SK-N-SH treated with all-trans-retinoic acid at 6 μM for 48 hours (cell line): ENCODE measurements around the gene ZBTB17.

Experiments
- ATAC-seq: fragments of 200-7000 bp; cut with Tn5 transposase; 3 replicates; pipeline ENCODE4 v1.9.1; 2020; ENCODE audit warnings: mild to moderate bottlenecking, moderate library complexity
- ARNTL ChIP-seq: fragments of 450-650 bp; formaldehyde crosslinking; IDR thresholded peaks from 2 replicates; pipeline ENCODE4 v1.5.0; 2020; ENCODE audit warnings: low read depth, mild to moderate bottlenecking, moderate library complexity, borderline replicate concordance
- BACH2 ChIP-seq: fragments of 250-450 bp; sonication (Bioruptor Pico); IDR thresholded peaks from 2 replicates; pipeline ENCODE4 v1.9.0; 2021; ENCODE audit warnings: mild to moderate bottlenecking, borderline replicate concordance
- CSDC2 ChIP-seq: fragments of 250-450 bp; sonication (Bioruptor Pico); IDR thresholded peaks from 2 replicates; pipeline ENCODE4 v1.5.0; 2020; ENCODE audit warnings: mild to moderate bottlenecking, moderate library complexity
- ESRRG ChIP-seq: fragments of 250-450 bp; sonication (Bioruptor Pico); IDR thresholded peaks from 2 replicates; pipeline ENCODE4 v1.6.1; 2021; ENCODE audit warnings: mild to moderate bottlenecking
- GLIS3 ChIP-seq: fragments of 250-450 bp; sonication (Bioruptor Pico); IDR thresholded peaks from 2 replicates; pipeline ENCODE4 v1.5.0; 2020; ENCODE audit warnings: mild to moderate bottlenecking, moderate library complexity
- ISL1 ChIP-seq: fragments of 250-450 bp; sonication (Bioruptor Pico); IDR thresholded peaks from 2 replicates; pipeline ENCODE4 v2.1.2; 2022; ENCODE audit warnings: mild to moderate bottlenecking, moderate library complexity
- OSR1 ChIP-seq: fragments of 250-450 bp; sonication (Bioruptor Pico); IDR thresholded peaks from 2 replicates; pipeline ENCODE4 v1.8.0; 2022; ENCODE audit warnings: moderate library complexity, mild to moderate bottlenecking, inconsistent platforms
- PATZ1 ChIP-seq: fragments of 250-450 bp; sonication (Bioruptor Pico); IDR thresholded peaks from 2 replicates; pipeline ENCODE4 v1.8.0; 2020; ENCODE audit warnings: mild to moderate bottlenecking, moderate library complexity, borderline replicate concordance
- POU6F1 ChIP-seq: fragments of 250-450 bp; sonication (Bioruptor Pico); IDR thresholded peaks from 2 replicates; pipeline ENCODE4 v1.8.0; 2021; ENCODE audit warnings: low read depth, mild to moderate bottlenecking, moderate library complexity, borderline replicate concordance
- PPARA ChIP-seq: fragments of 250-450 bp; sonication (Bioruptor Pico); IDR thresholded peaks from 2 replicates; pipeline ENCODE4 v1.5.0; 2020; ENCODE audit warnings: mild to moderate bottlenecking, borderline replicate concordance
- SNAI2 ChIP-seq: fragments of 250-450 bp; sonication (Bioruptor Pico); IDR thresholded peaks from 2 replicates; pipeline ENCODE4 v1.5.0; 2020; ENCODE audit warnings: mild to moderate bottlenecking, moderate library complexity
- TCF4 ChIP-seq: fragments of 250-450 bp; sonication (Bioruptor Pico); IDR thresholded peaks from 2 replicates; pipeline ENCODE4 v1.8.0; 2021; ENCODE audit warnings: mild to moderate bottlenecking, moderate library complexity, borderline replicate concordance
- TOX ChIP-seq: fragments of 250-450 bp; sonication (Bioruptor Pico); IDR thresholded peaks from 2 replicates; pipeline ENCODE4 v1.8.0; 2021; ENCODE audit warnings: mild to moderate bottlenecking, moderate library complexity, borderline replicate concordance
- TSHZ2 ChIP-seq: fragments of 250-450 bp; sonication (Bioruptor Pico); IDR thresholded peaks from 2 replicates; pipeline ENCODE4 v1.5.0; 2020; ENCODE audit warnings: mild to moderate bottlenecking, moderate library complexity
- ZC3H10 ChIP-seq: fragments of 250-450 bp; sonication (Bioruptor Pico); IDR thresholded peaks from 2 replicates; pipeline ENCODE4 v1.5.1; 2021; ENCODE audit warnings: mild to moderate bottlenecking, moderate library complexity
- ZFP3 ChIP-seq: fragments of 250-450 bp; sonication (Bioruptor Pico); IDR thresholded peaks from 2 replicates; pipeline ENCODE4 v1.5.0; 2020; ENCODE audit warnings: mild to moderate bottlenecking, moderate library complexity
- ZFP30 ChIP-seq: fragments of 450-650 bp; formaldehyde crosslinking; IDR thresholded peaks from 2 replicates; pipeline ENCODE4 v1.5.0; 2022; ENCODE audit warnings: mild to moderate bottlenecking, moderate library complexity
- ZNF565 ChIP-seq: fragments of 450-650 bp; formaldehyde crosslinking; conservative IDR thresholded peaks from 2 replicates; pipeline ENCODE4 v1.5.0; 2020; ENCODE audit warnings: low read depth, mild to moderate bottlenecking, moderate library complexity
- ZNF70 ChIP-seq: fragments of 450-650 bp; formaldehyde crosslinking; IDR thresholded peaks from 2 replicates; pipeline ENCODE4 v1.5.0; 2020; ENCODE audit warnings: mild to moderate bottlenecking, moderate library complexity
- ZNF8 ChIP-seq: fragments of 450-650 bp; formaldehyde crosslinking; IDR thresholded peaks from 2 replicates; pipeline ENCODE4 v1.5.0; 2020; ENCODE audit warnings: mild to moderate bottlenecking, moderate library complexity
- TF ChIP-seq, protein P1 (sequence below): fragments of 250-450 bp; sonication (Bioruptor Pico); IDR thresholded peaks from 2 replicates; pipeline ENCODE4 v1.5.1; 2021; ENCODE audit warnings: mild to moderate bottlenecking, moderate library complexity
- TF ChIP-seq, protein P2 (sequence below): fragments of 250-450 bp; sonication (Bioruptor Pico); IDR thresholded peaks from 2 replicates; pipeline ENCODE4 v1.5.1; 2020; ENCODE audit warnings: low read depth, mild to moderate bottlenecking, moderate library complexity

ZBTB17 gene

GRCh38 chr1:15973772-15974171, 2.1 kb downstream of the ZBTB17 start:
- TF ChIP-seq ISL1: no peak
- TF ChIP-seq ESRRG (CRISPR knock-in tag): no peak
- no peak for TF ChIP-seq SNAI2 (CRISPR knock-in tag)
- TF ChIP-seq, protein P1, sequence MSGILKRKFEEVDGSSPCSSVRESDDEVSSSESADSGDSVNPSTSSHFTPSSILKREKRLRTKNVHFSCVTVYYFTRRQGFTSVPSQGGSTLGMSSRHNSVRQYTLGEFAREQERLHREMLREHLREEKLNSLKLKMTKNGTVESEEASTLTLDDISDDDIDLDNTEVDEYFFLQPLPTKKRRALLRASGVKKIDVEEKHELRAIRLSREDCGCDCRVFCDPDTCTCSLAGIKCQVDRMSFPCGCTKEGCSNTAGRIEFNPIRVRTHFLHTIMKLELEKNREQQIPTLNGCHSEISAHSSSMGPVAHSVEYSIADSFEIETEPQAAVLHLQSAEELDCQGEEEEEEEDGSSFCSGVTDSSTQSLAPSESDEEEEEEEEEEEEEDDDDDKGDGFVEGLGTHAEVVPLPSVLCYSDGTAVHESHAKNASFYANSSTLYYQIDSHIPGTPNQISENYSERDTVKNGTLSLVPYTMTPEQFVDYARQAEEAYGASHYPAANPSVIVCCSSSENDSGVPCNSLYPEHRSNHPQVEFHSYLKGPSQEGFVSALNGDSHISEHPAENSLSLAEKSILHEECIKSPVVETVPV: no peak
- no peak for TF ChIP-seq CSDC2 (CRISPR knock-in tag)
- no peak for TF ChIP-seq ZNF565 (CRISPR knock-in tag)
- TF ChIP-seq OSR1 (CRISPR knock-in tag): no peak
- TF ChIP-seq ZC3H10 (CRISPR knock-in tag): no peak
- TF ChIP-seq ZFP30 (CRISPR knock-in tag): no peak
- TF ChIP-seq TCF4 (CRISPR knock-in tag): no peak
- no peak for TF ChIP-seq PATZ1 (CRISPR knock-in tag)
- no peak for TF ChIP-seq ZNF70 (CRISPR knock-in tag)
- no peak for TF ChIP-seq BACH2 (CRISPR knock-in tag)
- TF ChIP-seq ARNTL (CRISPR knock-in tag): no peak
- no peak for TF ChIP-seq ZFP3 (CRISPR knock-in tag)
- no peak for TF ChIP-seq POU6F1 (CRISPR knock-in tag)
- TF ChIP-seq, protein P2, sequence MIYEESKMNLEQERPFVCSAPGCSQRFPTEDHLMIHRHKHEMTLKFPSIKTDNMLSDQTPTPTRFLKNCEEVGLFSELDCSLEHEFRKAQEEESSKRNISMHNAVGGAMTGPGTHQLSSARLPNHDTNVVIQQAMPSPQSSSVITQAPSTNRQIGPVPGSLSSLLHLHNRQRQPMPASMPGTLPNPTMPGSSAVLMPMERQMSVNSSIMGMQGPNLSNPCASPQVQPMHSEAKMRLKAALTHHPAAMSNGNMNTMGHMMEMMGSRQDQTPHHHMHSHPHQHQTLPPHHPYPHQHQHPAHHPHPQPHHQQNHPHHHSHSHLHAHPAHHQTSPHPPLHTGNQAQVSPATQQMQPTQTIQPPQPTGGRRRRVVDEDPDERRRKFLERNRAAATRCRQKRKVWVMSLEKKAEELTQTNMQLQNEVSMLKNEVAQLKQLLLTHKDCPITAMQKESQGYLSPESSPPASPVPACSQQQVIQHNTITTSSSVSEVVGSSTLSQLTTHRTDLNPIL (CRISPR knock-in tag): no peak
- TF ChIP-seq TSHZ2 (CRISPR knock-in tag): no peak
- TF ChIP-seq ZNF8: no peak
- TF ChIP-seq GLIS3 (CRISPR knock-in tag): no peak
- no peak for ATAC-seq

DNA sequence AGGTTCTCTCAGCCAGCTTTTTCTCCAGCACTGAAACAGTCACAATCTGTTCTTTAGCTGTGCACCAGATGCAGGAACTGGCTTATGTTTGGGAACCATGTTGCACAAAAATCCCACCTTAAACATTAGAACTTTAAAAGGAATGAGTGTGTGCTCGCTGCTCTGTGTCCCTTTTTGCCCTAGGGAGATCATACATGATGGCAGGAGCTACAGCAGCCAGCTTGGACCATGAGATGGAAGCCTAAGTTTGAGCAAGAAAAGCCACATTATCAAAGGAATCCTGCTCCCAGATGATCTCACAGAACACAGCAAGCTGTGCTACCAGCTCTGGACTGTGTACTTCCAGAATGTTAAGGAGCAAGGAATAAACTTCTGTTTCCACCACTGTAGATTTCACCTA, 3.5 kb downstream of the ZBTB17 start:
- no peak for ATAC-seq
- TF ChIP-seq PPARA (no peak), ESRRG (CRISPR knock-in tag) (no peak), TOX (CRISPR knock-in tag) (no peak), GLIS3 (CRISPR knock-in tag) (no peak), SNAI2 (CRISPR knock-in tag) (no peak), PATZ1 (CRISPR knock-in tag) (no peak), BACH2 (CRISPR knock-in tag) (no peak), OSR1 (CRISPR knock-in tag) (no peak), ZNF565 (CRISPR knock-in tag) (no peak)
- TF ChIP-seq, protein P1: no peak
- TF ChIP-seq, all 23 proteins: peak for 0
